ENCODE measurements around the gene EIF4G3.
"Not testable (repeated sequence)": the region's sequence is repeated elsewhere in the genome, so short reads cannot be mapped to it uniquely, and the experiment has no call there.

EIF4G3 gene, protein sequence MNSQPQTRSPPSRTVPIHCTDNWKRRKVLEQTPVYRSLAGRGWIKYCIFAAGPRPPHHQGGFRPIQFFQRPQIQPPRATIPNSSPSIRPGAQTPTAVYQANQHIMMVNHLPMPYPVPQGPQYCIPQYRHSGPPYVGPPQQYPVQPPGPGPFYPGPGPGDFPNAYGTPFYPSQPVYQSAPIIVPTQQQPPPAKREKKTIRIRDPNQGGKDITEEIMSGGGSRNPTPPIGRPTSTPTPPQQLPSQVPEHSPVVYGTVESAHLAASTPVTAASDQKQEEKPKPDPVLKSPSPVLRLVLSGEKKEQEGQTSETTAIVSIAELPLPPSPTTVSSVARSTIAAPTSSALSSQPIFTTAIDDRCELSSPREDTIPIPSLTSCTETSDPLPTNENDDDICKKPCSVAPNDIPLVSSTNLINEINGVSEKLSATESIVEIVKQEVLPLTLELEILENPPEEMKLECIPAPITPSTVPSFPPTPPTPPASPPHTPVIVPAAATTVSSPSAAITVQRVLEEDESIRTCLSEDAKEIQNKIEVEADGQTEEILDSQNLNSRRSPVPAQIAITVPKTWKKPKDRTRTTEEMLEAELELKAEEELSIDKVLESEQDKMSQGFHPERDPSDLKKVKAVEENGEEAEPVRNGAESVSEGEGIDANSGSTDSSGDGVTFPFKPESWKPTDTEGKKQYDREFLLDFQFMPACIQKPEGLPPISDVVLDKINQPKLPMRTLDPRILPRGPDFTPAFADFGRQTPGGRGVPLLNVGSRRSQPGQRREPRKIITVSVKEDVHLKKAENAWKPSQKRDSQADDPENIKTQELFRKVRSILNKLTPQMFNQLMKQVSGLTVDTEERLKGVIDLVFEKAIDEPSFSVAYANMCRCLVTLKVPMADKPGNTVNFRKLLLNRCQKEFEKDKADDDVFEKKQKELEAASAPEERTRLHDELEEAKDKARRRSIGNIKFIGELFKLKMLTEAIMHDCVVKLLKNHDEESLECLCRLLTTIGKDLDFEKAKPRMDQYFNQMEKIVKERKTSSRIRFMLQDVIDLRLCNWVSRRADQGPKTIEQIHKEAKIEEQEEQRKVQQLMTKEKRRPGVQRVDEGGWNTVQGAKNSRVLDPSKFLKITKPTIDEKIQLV (N-terminal part only)

DNA sequence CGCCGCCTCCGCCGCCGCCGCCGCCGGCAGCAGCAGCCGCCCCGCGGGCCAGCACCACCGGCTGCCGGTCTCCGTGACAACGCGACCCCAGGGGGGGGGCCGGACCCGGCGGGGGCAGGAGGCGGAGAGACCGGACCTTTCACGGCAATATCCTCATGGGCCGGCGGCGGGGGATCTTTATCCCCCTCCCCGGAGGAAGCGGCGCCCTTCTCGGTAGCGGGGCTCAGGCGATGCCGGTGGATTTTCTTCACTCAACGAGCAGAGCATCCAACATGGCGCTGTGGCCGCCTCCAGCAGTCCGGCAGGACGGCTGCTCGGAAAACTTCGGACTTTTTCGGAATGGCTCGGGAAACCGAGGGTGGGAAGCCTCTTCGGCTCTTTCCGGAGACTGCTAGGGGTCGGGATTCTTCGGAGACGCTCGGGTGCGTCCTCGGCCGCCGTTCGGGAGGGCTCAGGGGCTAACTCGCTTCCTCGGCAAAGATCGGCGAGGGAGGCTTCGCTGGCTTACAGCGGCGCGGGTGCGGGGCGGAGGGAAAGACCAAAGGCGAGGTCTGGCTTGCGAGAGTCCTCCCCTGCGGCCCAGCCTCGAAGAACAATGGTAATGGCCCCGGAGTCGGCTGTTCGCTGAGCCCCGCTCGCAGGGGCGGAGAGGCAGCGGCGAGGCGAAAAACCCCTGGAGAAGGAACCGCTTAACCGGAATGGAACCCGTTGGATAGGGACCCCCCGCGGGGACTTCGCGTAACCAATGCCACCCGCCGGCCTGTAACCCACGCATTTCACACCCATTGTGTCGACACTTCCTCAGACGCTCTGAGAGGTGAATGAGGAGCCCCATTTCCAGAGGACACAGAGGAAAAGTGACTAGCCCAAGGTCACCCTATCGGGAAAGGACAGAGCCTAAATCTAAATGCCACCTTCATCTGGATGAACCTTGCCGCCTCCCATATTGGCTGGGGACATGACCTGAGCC lies at the start of gene EIF4G3:
Gene EIF4G3, minus strand, starts transcription at position 312 of the 970 bp plus-strand sequence. CDS start 174,155 bp downstream, outside the sequence.
- ATAC-seq (peak; percentile 95), DNase-seq (peak; percentile 100)

DNA sequence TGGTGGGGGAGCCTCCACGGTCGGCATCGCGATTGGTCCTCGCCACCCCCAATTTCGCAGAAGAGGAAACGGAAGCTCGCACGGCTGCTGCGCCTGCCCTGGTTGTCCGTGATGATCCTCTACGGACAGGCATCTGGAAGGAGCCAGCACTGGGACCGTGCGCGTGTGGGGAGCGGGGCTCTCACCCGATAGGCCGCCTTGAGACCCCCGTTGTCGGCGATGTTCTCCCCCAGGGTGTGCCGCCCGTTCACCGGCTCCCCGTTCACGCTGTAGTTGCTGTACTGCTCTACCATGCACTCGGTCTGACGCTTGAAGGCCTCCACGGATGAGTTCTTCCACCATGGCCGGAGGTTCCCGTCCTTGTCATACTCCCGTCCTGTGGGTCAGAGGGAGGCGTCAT lies 48.4 kb upstream of the EIF4G3 start:
- DNase-seq (no peak), ATAC-seq (no peak)

DNA sequence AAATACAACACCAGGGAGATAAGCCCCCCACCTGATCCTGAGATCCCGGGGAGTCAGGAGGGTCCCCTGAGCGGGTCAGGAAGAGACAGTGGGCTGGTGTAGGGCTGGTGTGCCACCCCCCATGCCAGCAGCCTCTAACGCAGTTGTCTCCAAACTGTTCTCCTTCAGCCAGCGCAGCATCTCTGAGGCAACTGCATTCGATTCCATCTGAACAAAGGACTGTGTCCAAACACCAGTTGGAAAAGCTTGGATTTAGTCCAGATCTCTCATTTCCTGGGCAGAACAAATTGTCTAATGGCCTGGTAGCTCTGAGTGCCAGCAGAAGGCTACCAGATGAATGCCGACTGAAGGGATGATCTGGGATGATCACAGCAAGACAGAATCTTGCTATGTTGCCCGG lies 44.1 kb upstream of the EIF4G3 start:
- ATAC-seq (no peak), DNase-seq (no peak)

DNA sequence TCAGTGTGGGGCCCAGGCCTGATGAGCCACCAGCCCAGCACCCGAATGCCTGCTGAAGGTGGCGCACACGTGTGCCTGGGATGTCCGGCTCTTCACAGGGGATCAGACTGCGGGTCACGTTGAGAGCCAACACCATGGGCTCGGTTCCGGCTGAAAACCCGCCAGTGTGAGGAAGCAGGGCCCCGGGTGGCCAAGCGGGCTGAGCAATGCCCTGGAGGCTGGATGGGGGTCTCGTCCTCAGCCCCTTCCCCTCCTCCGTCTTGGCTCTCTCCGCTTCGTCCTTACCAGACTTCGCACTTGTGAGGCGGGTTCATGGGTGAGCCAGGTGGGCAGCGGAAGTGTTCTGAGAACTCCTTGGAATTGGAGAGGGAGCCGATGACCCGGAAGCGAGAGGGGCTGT lies 43.0 kb upstream of the EIF4G3 start:
- ATAC-seq (no peak), DNase-seq (no peak)

DNA sequence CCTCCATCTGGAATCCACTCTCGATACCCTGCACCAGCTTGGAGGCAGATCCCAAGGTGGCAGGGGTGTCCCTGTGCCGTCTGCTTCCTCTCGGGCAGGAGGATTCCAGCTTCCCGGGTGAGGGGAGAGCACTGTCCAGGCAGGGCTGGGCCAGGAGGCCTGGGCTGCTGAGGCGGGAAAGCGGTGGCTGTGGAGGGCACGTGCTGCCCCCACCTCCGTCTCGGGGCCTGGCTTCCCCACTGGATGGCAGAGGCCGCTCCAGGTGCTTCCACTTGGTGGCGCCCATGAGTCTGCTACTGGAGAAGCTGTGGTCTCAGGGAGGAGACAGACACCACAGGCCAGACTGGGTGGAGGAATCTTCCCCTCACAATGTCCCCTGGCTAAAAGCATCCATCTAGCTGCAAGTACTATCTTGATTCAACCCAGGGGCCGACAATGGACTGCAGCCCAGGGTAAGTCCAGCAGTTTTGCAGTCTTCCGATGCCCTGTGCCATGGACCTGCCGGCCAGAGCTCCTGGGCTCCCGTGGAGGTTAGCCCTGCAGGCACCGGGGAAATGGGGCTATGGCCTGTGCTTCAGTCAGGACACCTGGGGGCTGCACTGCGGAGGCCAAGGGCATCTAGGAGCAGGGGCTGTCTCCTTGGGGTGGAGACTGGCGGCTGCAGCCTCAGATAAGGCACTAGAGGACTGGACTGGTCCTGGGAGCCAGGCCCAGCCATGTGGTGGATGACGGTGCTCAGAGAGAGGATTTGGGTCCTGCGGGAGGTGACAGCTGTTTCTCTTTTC lies 41.3 kb upstream of the EIF4G3 start:
- ATAC-seq (peak; percentile 20), DNase-seq (peak; percentile 66)

DNA sequence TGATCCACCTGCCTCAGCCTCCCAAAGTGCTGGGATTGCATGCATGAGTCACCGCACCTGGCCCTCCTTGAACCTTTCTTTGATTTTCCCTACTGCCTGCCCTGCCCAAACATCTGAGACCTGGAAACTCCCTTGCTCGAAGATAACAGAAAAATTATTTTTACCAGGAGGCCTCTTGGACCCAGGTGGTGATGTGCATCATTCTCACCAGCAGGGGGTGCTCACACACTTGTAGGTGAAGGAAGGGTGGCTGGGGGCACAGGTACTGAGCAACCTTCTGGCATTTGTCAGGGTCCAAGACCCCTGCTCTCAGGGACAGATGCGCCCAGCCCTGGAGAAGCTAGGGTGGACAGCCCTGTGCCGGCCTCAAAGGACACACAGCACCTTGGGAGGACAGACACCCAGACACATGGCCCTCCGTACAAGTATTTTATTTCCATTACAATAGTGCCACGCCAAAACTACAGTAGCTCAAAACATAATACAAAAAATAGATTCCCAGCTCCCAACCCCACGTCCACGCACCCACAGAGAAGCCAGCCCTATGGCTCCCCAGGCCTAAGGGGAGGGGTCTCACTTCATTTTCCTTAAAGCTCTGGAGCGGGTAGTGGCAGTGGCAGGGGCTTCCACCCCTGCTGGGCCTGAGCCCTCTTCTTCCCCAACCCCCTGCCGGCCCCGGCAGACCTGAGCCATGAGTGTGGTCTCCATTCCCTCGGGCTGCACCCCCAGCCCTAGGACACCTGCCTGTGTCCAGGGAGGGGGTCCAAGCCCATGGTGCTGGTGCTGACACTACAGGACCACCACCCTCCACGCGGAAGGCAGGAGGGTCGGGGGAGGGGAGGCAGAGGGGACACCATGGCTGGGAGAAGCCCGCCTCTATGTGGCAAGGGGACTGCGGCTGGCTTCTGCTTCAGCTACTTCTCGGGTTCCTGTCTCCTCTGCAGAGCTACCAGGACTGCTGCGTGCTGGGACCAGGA lies 40.4 kb upstream of the EIF4G3 start:
- peak; percentile 81 for DNase-seq
- ATAC-seq: no peak

DNA sequence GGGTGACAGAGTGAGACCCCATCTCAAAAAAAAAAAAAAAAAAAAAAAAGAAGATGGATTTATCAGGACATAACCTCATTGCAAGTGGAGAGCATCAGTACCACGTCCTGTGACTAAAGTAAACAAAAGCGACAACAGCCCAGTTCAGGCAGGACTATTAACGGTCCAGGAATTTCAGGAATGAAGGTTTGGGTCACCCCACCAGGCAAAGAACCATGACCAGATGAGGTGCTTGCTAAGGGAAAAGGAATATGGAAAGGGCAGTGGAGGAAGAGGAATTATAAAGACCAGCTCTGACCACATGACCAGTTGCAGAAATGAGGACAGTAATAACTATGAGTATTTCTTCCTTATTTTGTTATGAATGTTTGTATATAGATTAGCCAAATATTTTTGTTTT lies 35.4 kb upstream of the EIF4G3 start:
- ATAC-seq: no peak

DNA sequence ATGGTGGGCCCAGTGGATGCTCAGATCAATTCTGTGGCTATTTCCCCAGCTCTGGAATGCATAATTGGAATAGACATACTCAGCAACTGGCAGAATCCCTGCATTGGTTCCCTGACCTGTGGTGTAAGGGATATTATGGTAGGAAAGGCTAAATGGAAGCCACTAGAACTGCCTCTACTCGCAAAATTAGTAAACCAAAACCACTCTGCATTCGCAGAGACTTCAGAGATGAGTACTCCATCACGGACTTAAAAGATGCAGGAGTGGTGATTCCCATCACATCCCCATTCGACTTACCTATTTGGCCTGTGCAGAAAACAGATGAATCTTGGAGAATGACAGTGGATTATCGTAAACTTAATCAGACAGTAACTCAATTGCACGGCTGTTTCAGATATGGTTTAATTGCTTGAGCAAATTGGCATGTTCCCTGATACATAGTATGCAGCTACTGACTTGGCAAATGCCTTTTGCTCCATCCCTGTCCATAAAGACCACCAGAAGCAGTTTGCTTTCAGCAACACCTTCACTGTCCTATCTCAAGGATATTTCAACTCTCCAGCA lies 31.5 kb upstream of the EIF4G3 start:
- not testable (repeated sequence) for DNase-seq, ATAC-seq

More for the DNA sequence above, 35.4 kb upstream of the EIF4G3 start:
- DNase-seq: no peak

DNA sequence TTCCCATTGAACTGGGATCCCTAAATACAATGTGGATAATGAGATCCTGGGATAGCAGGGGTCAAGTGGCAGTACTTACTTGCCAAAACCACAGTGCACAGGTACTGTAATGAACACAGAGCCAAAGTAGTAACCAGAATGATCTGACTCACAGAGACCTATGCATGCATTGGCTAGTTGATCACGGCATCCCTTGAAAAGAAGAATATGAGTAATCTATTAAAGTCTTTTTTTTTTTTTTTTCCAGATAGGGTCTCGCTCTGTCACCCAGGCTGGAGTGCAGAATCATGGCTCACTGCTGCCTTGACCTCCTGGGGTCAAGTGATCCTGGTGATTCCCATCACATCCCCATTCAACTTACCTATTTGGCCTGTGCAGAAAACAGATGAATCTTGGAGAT lies 29.4 kb upstream of the EIF4G3 start:
- DNase-seq (no peak), ATAC-seq (peak; percentile 75)

DNA sequence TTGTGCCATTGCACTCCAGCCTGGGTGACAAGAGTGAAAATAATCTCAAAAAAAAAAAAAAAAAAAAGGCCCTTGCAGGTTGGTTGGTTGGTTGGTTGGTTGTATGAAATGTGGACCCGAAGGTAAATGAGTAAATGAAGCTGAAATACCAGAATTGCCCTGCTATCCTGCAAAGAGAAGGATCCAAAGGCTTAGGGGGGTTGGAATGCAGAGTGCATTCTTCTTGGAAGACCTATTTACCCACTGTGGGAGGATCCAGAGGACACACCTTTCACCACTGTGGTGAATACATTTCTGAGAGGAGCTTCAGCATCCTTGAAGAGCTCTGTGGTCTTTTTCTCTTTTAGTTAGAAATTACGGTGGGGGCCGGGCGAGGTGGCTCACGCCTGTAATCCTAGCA lies 28.7 kb upstream of the EIF4G3 start:
- ATAC-seq (no peak), DNase-seq (no peak)

DNA sequence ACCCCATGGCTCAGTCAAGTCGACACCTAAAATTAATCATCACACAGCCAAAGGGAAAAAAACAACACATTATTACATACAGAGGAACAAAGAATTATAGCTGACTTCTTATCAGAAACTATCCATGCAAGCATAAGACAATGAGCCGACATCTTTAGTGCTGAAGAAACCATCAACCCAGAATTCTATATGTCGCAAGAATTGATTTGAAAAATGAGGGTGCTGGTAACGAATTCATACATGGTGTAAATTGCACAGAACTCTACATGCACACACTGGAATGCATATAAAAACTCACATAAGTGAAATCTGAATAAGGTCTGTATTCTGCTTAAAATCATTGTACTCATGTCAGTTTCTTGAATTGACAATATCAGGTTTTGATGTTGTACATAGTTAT lies 25.0 kb upstream of the EIF4G3 start:
- ATAC-seq: no peak
- no peak for DNase-seq

DNA sequence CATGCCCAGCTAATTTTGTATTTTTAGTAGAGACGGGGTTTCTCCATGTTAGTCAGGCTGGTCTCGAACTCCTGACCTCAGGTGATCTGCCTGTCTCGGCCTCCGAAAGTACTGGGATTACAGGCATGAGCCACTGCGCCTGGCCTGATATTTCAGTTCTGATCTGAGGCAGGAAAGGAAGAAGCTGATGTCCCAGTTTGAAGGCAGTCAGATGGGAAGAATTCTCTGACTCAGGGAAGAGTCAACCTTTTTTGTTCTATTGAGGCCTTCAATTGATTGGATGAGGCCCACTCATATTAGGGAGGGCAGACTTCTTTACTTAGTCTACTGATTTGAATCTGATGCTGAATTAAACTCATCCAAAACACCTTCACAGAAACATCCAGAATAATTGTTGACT lies 24.5 kb upstream of the EIF4G3 start:
- DNase-seq, ATAC-seq: not testable (repeated sequence)

DNA sequence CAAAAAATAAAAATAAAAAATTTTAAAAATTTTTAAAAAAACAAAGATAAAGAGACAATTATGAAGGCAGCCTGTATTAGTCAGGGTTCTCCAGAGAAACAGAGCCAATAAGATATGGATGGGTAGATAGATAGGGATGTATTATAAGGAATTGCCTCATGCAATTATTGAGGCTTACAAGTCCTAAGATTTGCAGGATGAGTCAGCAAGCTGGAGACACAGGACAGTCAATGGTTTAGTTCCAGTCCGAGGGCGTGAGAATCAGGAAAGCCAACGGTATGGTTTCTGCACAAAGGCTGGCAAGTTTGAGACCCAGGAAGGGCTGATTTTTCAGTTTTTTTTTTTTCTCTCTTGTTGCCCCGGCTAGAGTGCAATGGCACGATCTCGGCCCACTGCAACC lies 24.1 kb upstream of the EIF4G3 start:
- ATAC-seq: no peak
- DNase-seq: no peak

DNA sequence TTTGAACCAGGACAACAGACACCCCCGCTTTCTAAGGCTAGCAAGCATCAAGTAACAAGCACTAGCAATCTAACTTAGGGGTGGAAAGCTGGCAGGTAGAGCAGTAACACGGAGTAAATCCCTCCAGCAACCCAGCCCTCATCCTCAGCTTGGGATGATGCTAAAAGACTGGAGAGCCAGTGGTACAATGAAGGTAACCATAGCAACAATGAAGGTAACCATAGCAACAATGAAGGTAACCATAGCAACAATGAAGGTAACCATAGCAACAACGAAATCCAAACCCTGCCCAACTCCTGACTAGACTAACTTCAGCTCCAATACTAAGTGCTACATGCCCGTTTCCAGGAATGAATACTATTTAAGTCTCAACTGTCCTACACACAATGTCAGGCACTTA lies 22.2 kb upstream of the EIF4G3 start:
- no peak for ATAC-seq
- DNase-seq: no peak

DNA sequence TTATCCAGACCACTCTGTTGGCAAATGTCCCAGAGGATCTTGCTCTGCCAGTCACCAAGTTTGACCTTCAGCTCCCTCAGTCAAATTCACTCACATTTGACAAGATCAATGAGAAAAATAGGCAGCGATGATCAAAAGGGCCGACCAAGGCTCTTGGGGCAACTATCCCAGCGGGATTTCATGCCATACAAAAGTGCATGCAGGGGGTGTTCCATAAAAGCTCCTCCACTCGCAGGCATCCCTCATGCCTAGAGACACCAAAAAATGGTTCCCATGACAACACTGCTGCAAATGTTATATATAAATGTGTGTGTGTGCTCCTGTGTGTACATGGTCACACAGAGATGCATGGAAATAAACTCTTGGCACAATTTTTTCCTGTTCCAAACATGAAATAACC lies 16.2 kb upstream of the EIF4G3 start:
- DNase-seq (no peak), ATAC-seq (no peak)

DNA sequence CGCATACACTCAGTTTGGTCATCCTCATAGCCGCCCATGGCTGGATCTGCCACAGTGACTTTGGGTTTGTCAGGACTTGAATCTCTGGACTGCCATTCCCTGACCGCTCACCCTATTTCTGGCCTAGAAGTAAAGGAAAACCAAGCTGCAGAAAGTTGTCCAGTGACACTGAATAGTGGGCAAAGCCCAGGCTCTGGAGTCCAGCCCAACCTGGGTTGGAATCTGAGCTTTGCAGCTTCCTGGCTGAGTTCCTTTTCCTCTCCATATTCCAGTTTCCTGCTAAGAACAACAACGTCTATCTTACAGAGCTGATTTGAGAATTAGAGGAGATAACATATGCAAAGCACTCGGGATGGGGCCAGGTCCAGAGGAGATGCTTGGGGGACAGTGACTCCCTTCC lies 15.6 kb upstream of the EIF4G3 start:
- no peak for ATAC-seq
- no peak for DNase-seq

DNA sequence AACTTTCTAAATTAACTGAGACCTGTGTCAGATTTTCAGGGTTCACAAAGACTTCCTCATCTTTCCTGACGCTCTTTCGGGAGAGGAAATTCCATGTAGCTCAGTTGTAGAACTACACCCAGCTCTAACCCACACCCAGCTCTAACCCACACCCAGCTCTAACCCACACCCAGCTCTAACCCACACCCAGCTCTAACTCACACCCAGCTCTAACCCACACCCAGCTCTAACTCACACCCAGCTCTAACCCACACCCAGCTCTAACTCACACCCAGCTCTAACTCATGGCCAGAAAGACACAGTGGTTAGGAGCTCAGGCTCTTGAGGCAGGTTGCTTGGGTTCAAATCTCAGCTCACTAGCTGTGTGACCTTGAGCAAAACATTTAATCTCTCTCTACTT lies 14.1 kb upstream of the EIF4G3 start:
- DNase-seq, ATAC-seq: not testable (repeated sequence)

DNA sequence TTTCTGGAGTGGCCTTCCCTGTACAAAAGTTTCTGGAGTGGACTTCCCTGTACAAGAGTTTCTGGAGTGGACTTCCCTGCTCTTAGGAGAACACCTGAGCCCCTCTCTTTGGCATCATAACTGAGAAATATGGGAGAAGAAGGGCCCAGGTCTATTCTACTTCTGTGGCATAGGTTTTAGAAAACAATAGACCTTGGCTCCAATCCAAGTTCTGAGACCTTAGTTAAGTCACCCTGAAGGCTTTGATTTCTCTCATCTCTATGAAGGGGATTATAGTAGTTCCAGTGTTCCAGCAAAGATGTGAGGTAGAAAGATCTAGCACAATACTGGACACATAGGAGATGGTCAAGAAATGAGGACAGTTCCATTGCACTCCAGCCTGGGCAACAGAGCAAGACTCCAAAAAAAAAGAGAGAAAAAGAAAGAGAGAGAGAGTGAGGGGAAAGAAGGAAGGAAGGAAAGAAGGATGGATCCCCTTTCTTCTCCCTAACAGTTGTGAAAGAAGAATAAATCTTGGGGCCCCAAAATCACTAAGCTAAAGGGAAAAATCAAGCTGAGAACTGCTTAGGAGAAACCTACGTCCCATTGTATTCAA lies 13.3 kb upstream of the EIF4G3 start:
- ATAC-seq (no peak), DNase-seq (no peak)

DNA sequence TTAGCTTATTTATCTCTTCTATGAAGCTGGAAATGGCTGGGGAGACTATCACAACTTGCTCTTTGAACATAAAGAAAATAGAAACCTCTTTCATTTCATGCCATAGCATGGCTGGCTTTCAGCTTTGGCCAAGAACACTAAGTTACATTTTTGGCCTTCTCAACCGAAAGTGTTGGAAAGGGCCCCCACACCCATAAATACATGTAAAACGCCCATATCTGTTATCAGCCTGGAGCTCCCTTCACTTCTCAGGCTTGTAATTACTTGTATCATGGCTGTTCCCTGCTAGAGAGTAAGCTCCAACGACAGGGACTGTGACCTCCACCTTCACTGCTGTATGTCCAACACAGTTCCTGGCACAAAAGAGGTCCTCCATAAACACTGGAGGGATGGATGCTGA lies 12.7 kb upstream of the EIF4G3 start:
- no peak for DNase-seq
- no peak for ATAC-seq

Data from stimulated activated naive CD8-positive, alpha-beta T cell treated with anti-CD3 and anti-CD28 coated beads, Interleukin-15, Interleukin-2, amounts not matched to agents 100 U/mL and 50 U/mL, for 24 hours (primary cell).